K562 (cell line): ENCODE data around the gene NACA2. TPM values are rescaled to one million over a fixed set of nuclear protein-coding genes. Genes with fewer than 3 reads are reported as not detected.

Experiments
- ATAC-seq: fragments of 200-7000 bp; cut with Tn5 transposase; 3 replicates; pipeline ENCODE4 v1.9.1; 2020; ENCODE audit warnings: moderate library complexity
- BruUV-seq: library from RNA; stranded (reverse); fragments of 400-500 nt; replicated peaks from 2 replicates; lab custom pipeline; 2021; lab: Mats Ljungman, UMichigan
- CTCF ChIA-PET: fragments of 300-600 bp; formaldehyde crosslinking; extraction: SDS; loops from one replicate; lab custom pipeline; 2021; ENCODE audit warnings: low intra/inter-chr PET ratio; lab: Yijun Ruan, JAX
- POLR2A ChIA-PET: fragments of 300-600, 350-650 bp; sonication (Branson Sonifier 250); formaldehyde crosslinking; extraction: SDS; loops from one replicate; lab custom pipeline; 2021; ENCODE audit warnings: antibody characterized with exemption, inconsistent platforms; lab: Yijun Ruan, JAX
- DNase-seq, 4 experiments: peaks; one replicate each; pipeline versions ENCODE4 v3.0.0 to v3.0.0-alpha.2; 2011 to 2018; ENCODE audit warnings: low spot score in 3 of 4, mixed read lengths in 3 of 4; ENCODE audit errors: extremely low read depth in 1 of 4
- FAIRE-seq: peaks from 2 replicates; lab custom pipeline; 2011; peaks lifted over from hg19 to GRCh38; lab: Jason Lieb, UNC
- H2AFZ ChIP-seq: 2 replicates; pipeline ENCODE4 v1.6.0; 2011; ENCODE audit warnings: low read depth, low read length, control low read depth, inconsistent platforms
- H3K27ac ChIP-seq: fragments of 200-600 bp; 3 replicates; pipeline ENCODE4 v1.8.0; 2011; ENCODE audit warnings: low read depth, mild to moderate bottlenecking, control low read depth, inconsistent platforms, low read length, moderate library complexity, mixed read lengths; ENCODE audit errors: extremely low read depth
- H3K27me3 ChIP-seq, 2 experiments: fragments of 300-600 bp in 1 of 2; 2 replicates in 1 of 2; 3 replicates in 1 of 2; pipeline versions ENCODE4 v1.6.0 to v1.8.0; 2011; ENCODE audit warnings: inconsistent platforms in 2 of 2, low read length in 2 of 2, mild to moderate bottlenecking in 1 of 2, mixed read lengths in 1 of 2, moderate library complexity in 1 of 2; ENCODE audit not compliant: control insufficient read depth in 2 of 2, insufficient read depth in 2 of 2
- H3K36me3 ChIP-seq: fragments of 300-600 bp; 3 replicates; pipeline ENCODE4 v1.8.0; 2011; ENCODE audit warnings: mild to moderate bottlenecking, low read length, inconsistent platforms; ENCODE audit not compliant: control insufficient read depth, insufficient read depth
- H3K4me1 ChIP-seq, 2 experiments: fragments of 200-600 bp in 1 of 2; replicated peaks in 1 of 2; 2 replicates in 1 of 2; 3 replicates in 1 of 2; pipeline versions ENCODE4 v1.5.1 to v1.8.0; 2011; ENCODE audit warnings: inconsistent platforms in 2 of 2, low read length in 2 of 2, mild to moderate bottlenecking in 1 of 2, mixed read lengths in 1 of 2, moderate library complexity in 1 of 2; ENCODE audit not compliant: control insufficient read depth in 2 of 2, insufficient read depth in 2 of 2
- H3K4me2 ChIP-seq: 2 replicates; pipeline ENCODE4 v1.6.1; 2011; ENCODE audit warnings: low read length, control low read depth, inconsistent platforms, mixed read lengths; ENCODE audit not compliant: insufficient read depth
- H3K4me3 ChIP-seq: fragments of 200-600 bp; sonication (generic), shearing (Covaris generic); 2 replicates; pipeline ENCODE4 v1.5.1; 2016; ENCODE audit warnings: control low read depth, inconsistent platforms
- H3K79me2 ChIP-seq: fragments of 200-600 bp; 3 replicates; pipeline ENCODE4 v1.8.0; 2011; ENCODE audit warnings: low read length, inconsistent platforms; ENCODE audit not compliant: control insufficient read depth, insufficient read depth
- H3K9ac ChIP-seq, 2 experiments: 2 replicates each; pipeline versions ENCODE4 v1.6.0 to v1.6.1; 2011; ENCODE audit warnings: low read depth in 2 of 2, low read length in 2 of 2, control low read depth in 1 of 2, inconsistent platforms in 1 of 2, mild to moderate bottlenecking in 1 of 2, mixed read lengths in 1 of 2; ENCODE audit not compliant: insufficient read depth in 1 of 2
- H3K9me1 ChIP-seq: one replicate; pipeline ENCODE4 v1.6.0; 2011; ENCODE audit warnings: inconsistent platforms, mild to moderate bottlenecking, low read length, moderate library complexity; ENCODE audit not compliant: control insufficient read depth, insufficient read depth
- H3K9me3 ChIP-seq: replicated peaks from 2 replicates; pipeline ENCODE4 v1.5.1; 2011; ENCODE audit warnings: low read depth, low read length, inconsistent platforms; ENCODE audit not compliant: control insufficient read depth, insufficient read depth
- H4K20me1 ChIP-seq: replicated peaks from 2 replicates; pipeline ENCODE4 v1.6.1; 2011; ENCODE audit warnings: low read length, inconsistent platforms, mixed read lengths; ENCODE audit not compliant: control insufficient read depth, insufficient read depth
- ARID2 ChIP-seq: fragments of 450-650 bp; IDR thresholded peaks from 2 replicates; pipeline ENCODE4 v1.6.1; 2017; ENCODE audit warnings: antibody characterized with exemption, mild to moderate bottlenecking
- CC2D1A ChIP-seq: fragments of 450-650 bp; IDR thresholded peaks from 2 replicates; pipeline ENCODE4 v1.6.1; 2017; ENCODE audit warnings: mild to moderate bottlenecking
- EWSR1 ChIP-seq: fragments of 450-650 bp; IDR thresholded peaks from 2 replicates; pipeline ENCODE4 v1.6.1; 2018; ENCODE audit warnings: borderline replicate concordance, mild to moderate bottlenecking, low read depth, moderate library complexity; ENCODE audit not compliant: partially characterized antibody
- MTF1 ChIP-seq: fragments of 250-450 bp; sonication (Bioruptor Pico); IDR thresholded peaks from 2 replicates; pipeline ENCODE4 v1.9.0; 2021; ENCODE audit warnings: moderate library complexity, mild to moderate bottlenecking, inconsistent platforms, borderline replicate concordance
- PBX2 ChIP-seq, 2 experiments: IDR thresholded peaks in 1 of 2; conservative IDR thresholded peaks in 1 of 2; 2 replicates each; pipeline ENCODE4 v1.6.1; 2016; ENCODE audit warnings: low read depth in 2 of 2, mild to moderate bottlenecking in 1 of 2, missing compliant biosample characterization in 1 of 2, missing genetic modification characterization in 1 of 2, moderate library complexity in 1 of 2
- RB1 ChIP-seq: fragments of 450-650 bp; IDR thresholded peaks from 2 replicates; pipeline ENCODE4 v1.6.1; 2017; ENCODE audit warnings: low read depth, mild to moderate bottlenecking
- ZBTB11 ChIP-seq, 3 experiments: fragments of 200-800 bp in 1 of 3; fragments of 250-450 bp in 1 of 3; fragments of 450-650 bp in 1 of 3; sonication (Bioruptor Pico) in 1 of 3; sonication (Bioruptor generic) in 1 of 3; formaldehyde crosslinking in 1 of 3; IDR thresholded peaks; 2 replicates each; pipeline versions ENCODE4 v1.6.1 to v1.8.0; 2016 to 2022; ENCODE audit warnings: mild to moderate bottlenecking in 2 of 3, missing genetic modification characterization in 2 of 3, missing compliant biosample characterization in 1 of 3, moderate library complexity in 1 of 3
- ZNF584 ChIP-seq: fragments of 200-800 bp; sonication (Bioruptor generic); IDR thresholded peaks from 2 replicates; pipeline ENCODE4 v1.6.1; 2016; ENCODE audit warnings: low read depth, mild to moderate bottlenecking, missing genetic modification characterization, missing compliant biosample characterization
- WGBS: fragments of 100-300 bp; shearing (Covaris generic); methylation state at CpG from one replicate; pipeline ENCODE4 v1.1.6; 2016; ENCODE audit warnings: low coverage, mixed read lengths; ENCODE audit not compliant: insufficient coverage; ENCODE audit errors: missing lambda C conversion rate; 5-methylcytosine and 5-hydroxymethylcytosine counted together
- in situ Hi-C: fragments of 300-500 bp; cut with MboI; formaldehyde crosslinking; loops from 4 replicates; pipeline ENCODE4 v1.15.0; 2018; ENCODE audit warnings: inconsistent platforms, mixed read lengths
- intact Hi-C: fragments of 100-400 bp; cut with micrococcal nuclease; formaldehyde crosslinking; loops from 2 replicates; pipeline ENCODE4 v1.14.2; 2022
- polyA plus RNA-seq, 8 experiments: library from polyadenylated mRNA; depleted of rRNA in 4 of 8; stranded (reverse) in 5 of 8; unstranded in 3 of 8; fragments of >200 nt; fragmentation: Nextera tagmentation in 2 of 8; fragmentation: Illumina TruSeq in 1 of 8; extraction: Ambion mirVana in 2 of 8; extraction: Trizol in 1 of 8; gene quantifications; 2 replicates each; pipeline versions ENCODE4 v1.2.1 to v1.2.3, GENCODE V29; 2011 to 2014; ENCODE audit warnings: inconsistent platforms in 1 of 8, missing spikeins in 1 of 8
- total RNA-seq, 7 experiments: library from RNA; depleted of rRNA in 6 of 7; stranded (reverse); fragments of >200 nt in 6 of 7; fragmentation: Illumina TruSeq in 2 of 7; extraction: Trizol in 2 of 7; gene quantifications; 2 replicates each; pipeline versions ENCODE4 v1.2.1 to v1.2.3, GENCODE V29; 2011 to 2021; ENCODE audit warnings: low replicate concordance in 1 of 7

NACA2 gene
- total and polyA plus RNA-seq, 9 of the 15 experiments (the other 6 are each of a cell fraction or from before 2014, with no cell fraction given): 0.13 to 0.29 (median 0.23) TPM; not detected in 4

GRCh38 chr17:61635913-61636432 is 45.0 kb upstream of the NACA2 start (continued):
- TF ChIP-seq PBX2 (CRISPR knock-in tag; IDR thresholded peaks at IDR 0.05; ENCODE audit: low read depth): no peak
- TF ChIP-seq PBX2 (tag; conservative IDR thresholded peaks at IDR 0.05; ENCODE audit: low read depth): 0 out of 2 replicates have a peak, but pooled peaks have one; percentile 5
- no peak for TF ChIP-seq ZNF584 (CRISPR knock-in tag)
- TF ChIP-seq MTF1: no peak
- TF ChIP-seq CC2D1A: peak; percentile 64; the same call in 1 of the 2 replicates
- TF ChIP-seq ARID2: peak; percentile 86
- TF ChIP-seq EWSR1: peak; percentile 95

- ATAC-seq: no peak
- Histone ChIP-seq H3K4me1 (no peaks in the 10 kb centered on the region), H3K9ac (no peak overlapping the region), H3K27me3 (no peaks in the 10 kb centered on the region; a peak in 1 of 5 replicates), H3K36me3 (no peaks in the 10 kb centered on the region), H4K20me1 (no peaks in the 10 kb centered on the region), H3K9me3 (0 out of 2 replicates have a peak, but pooled peaks cover 3% of the 10 kb centered on the region), H2AFZ (no peak overlapping the region), H3K4me3 (no peak overlapping the region), H3K27ac (no peak overlapping the region), H3K9me1 (no peaks in the 10 kb centered on the region), H3K79me2 (no peaks in the 10 kb centered on the region), H3K4me2 (no peak overlapping the region)
- 0% methylated on average over 5 of the region's 5 CpGs for WGBS
- in situ Hi-C loops (loop anchor here (5.0 kb wide), 2 partner anchors 202 to 472 kb away; no protein-coding TSS in a partner anchor), intact Hi-C loops (no loop called here)
- POLR2A ChIA-PET: no interaction called here
- no peak for FAIRE-seq
- BruUV-seq: no TSS peak
- CTCF ChIA-PET: interaction anchor here (2.2 kb wide), 1 partner anchor 202 kb away, joined by 14 read pairs; no protein-coding TSS in a partner anchor
- DNase-seq: no peak
- TF ChIP-seq ZBTB11 (CRISPR knock-in tag; IDR thresholded peaks at IDR 0.05): peak in 1 of 3 experiments; percentile 55; a peak in 2 of 6 replicates
- TF ChIP-seq RB1: no peak
These were observed 44.0 kb upstream of the NACA2 start for GRCh38 chr17:61634942-61635538.
